ENCODE data around the gene RIN3.

- TF ChIP-seq CTCF (IDR thresholded peaks at IDR 0.05) (no peak), POLR2A (IDR thresholded peaks at IDR 0.05) (no peak)
Measured at GRCh38 chr14:92686411-92686899, 172.9 kb downstream of the RIN3 start.

Measured in testis (tissue), 2 donors.